Smooth muscle cell of the brain vasculature (primary cell): Measurements from ENCODE around the gene PCMTD2.

Source experiments
- DNase-seq: peaks from one replicate; pipeline ENCODE4 v3.0.0-alpha.2; 2012; ENCODE audit warnings: low read depth, low spot score

The PCMTD2 gene

GRCh38 chr20:64255361-64256281 is at the start of gene PCMTD2:
Gene PCMTD2 (plus strand): TSS chr20:64255748. CDS start chr20:64259966, 4,218 bp downstream.
- DNase-seq: peak; percentile 26

- DNase-seq: no peak
These were observed 48.9 kb upstream of the PCMTD2 start for GRCh38 chr20:64206614-64207013.

DNA sequence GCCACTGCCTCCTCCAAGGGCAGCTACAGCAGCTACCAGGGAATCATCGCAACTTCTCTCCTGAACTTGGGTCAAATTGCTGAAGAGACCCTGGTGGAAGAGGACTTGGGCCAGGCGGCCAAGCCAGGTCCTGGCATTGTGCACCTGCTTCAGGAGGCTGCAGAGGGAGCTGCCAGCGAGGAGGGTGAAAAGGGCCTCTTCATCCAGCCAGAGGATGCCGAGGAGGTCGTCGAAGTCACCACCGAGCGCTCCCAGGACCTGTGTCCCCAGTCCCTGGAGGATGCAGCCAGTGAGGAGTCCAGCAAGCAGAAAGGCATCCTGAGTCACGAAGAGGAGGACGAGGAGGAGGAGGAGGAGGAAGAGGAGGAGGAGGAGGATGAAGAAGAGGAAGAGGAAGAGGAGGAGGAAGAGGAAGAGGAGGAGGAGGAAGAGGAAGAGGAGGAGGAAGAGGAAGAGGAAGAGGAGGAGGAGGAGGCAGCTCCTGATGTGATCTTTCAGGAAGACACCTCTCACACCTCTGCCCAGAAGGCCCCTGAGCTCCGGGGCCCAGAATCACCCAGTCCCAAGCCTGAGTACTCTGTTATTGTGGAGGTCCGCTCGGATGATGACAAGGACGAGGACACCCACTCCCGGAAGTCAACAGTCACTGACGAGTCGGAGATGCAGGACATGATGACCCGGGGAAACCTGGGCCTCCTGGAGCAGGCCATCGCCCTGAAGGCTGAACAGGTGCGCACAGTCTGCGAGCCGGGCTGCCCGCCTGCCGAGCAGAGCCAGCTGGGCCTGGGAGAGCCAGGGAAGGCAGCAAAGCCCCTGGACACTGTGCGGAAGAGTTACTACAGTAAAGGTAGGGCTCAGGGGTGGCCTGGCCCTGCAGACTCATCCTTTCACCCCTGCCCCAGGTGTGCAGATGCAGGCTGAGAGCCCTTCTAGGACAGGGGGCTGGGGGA is 47.6 kb upstream of the PCMTD2 start:
- no peak for DNase-seq

DNA sequence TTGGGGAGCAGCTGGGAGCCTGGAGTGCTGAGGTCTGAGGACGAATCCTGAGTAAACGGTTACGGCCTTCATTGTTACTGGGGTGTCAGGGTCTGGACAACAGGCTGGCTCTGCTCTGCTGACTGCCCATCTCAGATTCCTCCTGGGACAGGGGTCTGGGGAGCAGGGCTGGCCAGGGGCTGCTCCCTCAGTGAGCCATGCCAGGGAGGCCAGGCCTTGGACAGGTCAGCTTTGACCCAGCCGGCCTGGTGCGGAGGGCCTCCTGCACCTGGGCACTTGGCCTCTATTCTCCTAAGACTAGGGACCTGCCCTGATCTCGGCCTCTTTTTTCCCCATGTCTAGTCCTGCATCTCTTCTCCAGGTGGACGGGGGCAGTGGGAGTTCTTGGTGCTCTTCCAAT is 46.4 kb upstream of the PCMTD2 start:
- DNase-seq: no peak

DNA sequence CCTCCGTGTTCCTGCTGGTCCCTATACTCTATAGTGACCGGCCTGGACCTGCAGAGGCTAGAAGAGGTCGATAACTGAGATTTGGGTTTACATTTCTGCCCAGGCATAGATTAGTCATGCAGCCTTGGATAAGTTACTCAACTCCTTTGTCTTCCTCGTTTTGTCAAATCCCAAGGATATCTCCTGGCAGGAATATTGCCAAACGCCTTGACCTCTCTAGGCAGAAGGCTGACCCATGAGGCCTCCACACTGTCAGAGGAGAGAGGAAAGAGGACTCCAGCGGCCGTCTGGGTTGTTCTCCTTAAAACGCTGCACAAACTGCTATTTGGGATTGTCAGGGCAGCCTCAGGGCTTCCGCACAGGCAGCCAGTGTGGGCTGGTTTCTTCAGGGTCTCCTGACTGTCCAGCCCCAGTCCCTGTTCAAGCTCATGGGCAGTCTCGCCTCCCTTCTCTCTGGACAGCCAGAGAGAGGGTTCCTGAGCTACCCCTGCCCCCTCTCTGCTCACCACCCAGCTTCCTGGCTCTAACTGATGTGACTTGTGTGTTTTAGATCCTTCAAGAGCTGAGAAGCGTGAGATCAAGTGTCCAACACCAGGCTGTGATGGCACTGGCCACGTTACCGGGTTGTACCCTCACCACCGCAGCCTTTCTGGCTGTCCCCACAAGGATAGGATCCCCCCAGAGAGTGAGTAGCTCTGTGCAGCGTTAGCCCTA is 44.7 kb upstream of the PCMTD2 start:
- DNase-seq: no peak

- no peak for DNase-seq
These were observed 43.5 kb upstream of the PCMTD2 start for GRCh38 chr20:64211874-64212658.

DNA sequence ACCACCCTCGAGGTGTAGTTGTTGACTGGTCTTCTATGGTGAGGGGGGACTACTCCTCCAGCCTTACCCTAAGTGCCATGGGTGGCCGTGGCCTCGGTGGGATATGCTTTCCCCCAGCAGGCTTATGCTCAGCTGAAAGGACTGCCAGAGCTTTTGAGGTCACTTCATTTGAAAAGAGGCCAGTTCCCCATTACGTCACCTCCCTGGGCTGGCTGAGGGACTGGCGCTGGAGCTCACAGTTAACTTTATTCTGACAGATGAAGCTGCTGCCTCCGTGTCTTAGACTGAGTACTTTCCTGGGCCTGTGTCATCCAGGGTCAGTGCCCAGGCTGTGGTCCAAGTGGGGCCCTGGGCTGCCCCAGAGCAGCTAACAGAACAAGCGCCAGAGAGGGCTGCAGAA is 42.8 kb upstream of the PCMTD2 start:
- DNase-seq: no peak

DNA sequence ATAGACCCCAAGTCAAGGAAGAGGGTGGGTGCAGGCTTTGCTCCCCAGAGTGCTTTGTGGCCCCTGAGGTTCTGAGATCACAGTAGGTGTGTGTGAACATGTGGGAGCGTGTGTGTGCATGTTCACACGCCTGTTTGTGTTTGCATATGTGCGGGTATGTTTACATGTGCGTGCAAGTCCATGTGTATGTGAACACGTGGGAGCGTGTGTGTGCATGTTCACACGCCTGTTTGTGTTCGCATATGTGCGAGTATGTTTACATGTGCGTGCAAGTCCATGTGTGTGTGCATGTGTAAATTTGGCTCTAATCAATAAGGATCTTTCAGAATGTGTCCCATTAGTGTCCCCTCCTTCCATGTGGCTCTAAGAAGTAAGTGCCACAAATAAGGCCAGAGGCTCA is 41.4 kb upstream of the PCMTD2 start:
- no peak for DNase-seq

DNA sequence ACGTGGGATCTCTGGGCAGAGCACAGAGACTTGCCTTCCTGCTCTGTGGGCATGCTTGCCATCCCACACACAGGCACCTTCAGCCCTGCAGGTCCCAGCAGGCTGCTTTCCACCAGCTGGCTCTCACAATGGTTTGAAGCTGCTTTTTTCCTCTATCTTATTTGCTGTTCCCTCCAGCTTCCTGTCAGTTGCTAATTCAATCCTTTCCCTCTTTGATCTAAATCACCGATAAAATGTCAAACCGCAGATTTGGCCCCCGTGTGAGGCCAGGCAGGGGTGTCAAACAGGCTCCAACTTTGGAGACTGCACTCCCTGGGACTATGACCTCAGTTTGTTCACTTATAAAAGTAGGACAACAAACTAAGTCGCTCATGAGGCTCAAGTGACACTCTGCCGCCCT is 40.6 kb upstream of the PCMTD2 start:
- no peak for DNase-seq

- DNase-seq: no peak
These were observed 39.5 kb upstream of the PCMTD2 start for GRCh38 chr20:64216036-64216435.

- no peak for DNase-seq
These were observed 38.6 kb upstream of the PCMTD2 start for GRCh38 chr20:64216910-64217309.

GRCh38 chr20:64217539-64218221 is 37.9 kb upstream of the PCMTD2 start:
- DNase-seq: no peak

DNA sequence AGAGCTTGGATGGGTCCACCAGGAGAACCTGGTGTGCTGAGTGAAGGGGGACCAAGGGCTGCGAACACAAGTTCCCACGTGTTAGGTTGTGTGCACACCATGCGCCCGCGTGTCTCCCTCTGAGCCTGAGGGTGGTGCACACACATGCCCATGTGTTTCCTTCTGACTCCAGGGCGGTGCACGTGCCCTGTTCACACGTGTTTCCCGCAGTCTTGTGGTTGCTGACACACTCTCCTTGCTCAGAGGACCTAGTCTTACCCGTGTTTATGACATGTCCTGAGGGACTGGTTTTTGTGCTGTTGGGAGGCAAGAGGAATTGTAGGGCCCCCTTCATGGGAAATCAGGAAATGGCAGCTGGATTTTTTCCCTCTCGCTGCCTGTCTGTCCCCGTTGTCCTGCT is 36.3 kb upstream of the PCMTD2 start:
- no peak for DNase-seq

GRCh38 chr20:64219730-64220129 is 35.8 kb upstream of the PCMTD2 start:
- no peak for DNase-seq

DNA sequence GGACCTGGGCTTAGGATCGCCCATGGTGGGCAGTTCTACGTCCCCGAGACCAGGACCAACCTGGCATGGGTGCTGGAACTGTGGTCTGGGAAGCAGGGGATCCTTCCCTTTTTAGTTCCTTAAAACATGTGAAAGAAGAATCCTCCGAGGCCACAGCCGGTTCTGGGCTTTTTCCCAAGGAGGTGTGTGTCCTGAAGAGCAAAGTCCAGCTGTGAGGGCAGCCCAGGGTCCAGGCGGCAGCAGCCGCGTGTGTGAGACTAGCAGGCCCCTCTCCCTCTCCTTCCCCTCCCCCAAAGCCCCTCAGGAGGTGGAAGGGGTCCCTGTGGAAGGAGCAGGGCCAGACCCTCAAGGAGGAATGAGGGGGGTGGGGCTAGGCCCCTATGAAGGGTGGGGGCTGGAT is 35.1 kb upstream of the PCMTD2 start:
- no peak for DNase-seq

GRCh38 chr20:64220891-64221527 is 34.5 kb upstream of the PCMTD2 start:
- DNase-seq: no peak

- DNase-seq: no peak
These were observed 33.2 kb upstream of the PCMTD2 start for GRCh38 chr20:64222291-64222735.

- DNase-seq: no peak
These were observed 32.6 kb upstream of the PCMTD2 start for GRCh38 chr20:64222851-64223525.

DNA sequence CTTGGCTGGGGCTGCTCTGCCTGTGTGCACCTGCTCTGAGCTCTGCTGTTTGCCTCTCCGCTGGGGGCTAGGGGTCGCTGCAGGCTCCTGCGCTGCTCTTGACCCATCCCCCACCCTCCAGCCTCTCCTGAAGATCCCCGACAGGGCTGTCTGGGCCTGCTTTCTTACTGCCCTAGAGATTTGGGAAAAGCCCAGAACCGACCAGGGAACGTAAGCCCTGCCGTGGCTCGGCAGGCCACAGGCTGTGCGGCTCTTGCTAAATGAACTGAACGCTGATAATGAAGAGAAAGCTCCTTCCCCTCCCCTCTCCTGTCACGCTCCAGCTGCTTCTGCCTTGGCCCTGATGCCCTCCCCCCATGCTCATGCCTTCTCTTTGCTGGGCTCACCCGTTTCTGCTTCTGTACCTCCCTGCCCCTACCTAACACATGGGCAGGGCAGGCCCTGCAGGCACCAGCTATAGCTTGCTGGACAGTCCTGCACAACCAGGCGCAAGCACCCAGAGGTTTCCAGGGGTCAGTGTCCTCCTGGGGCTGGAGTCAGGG is 32.0 kb upstream of the PCMTD2 start:
- no peak for DNase-seq
